Measurements from ENCODE around the gene TACR2. TPM values are rescaled to one million over a fixed set of nuclear protein-coding genes. Genes with fewer than 3 reads are reported as not detected.

TACR2 gene
- polyA plus RNA-seq, 3 donors, result 0.19 to 0.23 (median 0.20) TPM

DNA sequence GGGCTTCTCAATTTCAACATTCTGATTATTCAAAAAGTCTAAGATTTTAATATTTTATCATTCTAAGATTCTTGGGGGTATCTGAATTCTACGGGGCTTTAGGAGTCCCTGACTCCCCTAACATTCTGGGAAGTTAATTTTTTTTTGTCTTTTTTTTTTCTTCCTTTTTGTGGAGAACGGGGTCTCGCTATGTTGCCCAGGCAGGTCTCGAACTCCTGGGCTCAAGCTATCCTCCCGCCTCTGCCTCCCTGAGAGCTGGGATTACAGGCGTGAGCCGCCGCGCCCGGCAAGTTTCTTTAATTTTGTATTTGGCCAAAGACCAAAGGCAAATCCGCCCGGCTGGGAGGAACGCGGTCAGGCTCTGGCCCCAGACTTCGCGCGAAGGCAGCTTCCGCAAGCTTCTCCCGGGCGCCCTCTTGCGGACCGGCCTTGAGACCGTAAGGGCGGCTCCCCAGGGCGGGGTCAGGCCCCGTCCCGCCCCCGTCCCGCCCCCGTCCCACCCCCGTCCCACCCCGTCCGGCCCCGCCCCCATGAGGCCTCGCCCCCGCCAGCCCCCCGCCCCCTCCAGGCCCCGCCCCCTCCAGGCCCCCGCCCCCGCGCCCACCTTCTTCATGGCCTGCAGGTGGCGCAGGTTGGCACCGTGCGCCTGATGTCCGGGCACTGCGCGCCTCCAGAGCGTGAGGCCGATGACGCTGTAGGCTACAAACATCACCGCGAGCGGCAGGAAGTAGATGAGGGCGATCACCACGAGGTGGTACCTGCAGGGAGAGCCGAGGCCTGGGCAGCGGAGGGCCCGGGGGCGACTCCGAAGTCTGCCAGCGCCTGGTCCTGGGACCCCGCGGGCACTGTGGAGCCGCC, 8.2 kb downstream of the TACR2 start:
- intact Hi-C loops (cut with micrococcal nuclease), result loop anchor here (2.0 to 5.0 kb wide), 2 partner anchors 94 to 99 kb away; no protein-coding TSS in a partner anchor
- Histone ChIP-seq H3K4me1 (ENCODE audit: control insufficient read depth in 1 of 2, insufficient read depth in 2 of 2, low read length in 2 of 2) (peaks cover 20% of the 10 kb centered on the region in 2 donors), H3K27me3 (ENCODE audit: control insufficient read depth in 2 of 2, insufficient read depth in 2 of 2, low read length in 2 of 2) (no peaks in the 10 kb centered on the region)

More for the DNA sequence above, 8.2 kb downstream of the TACR2 start:
- Mint-ChIP-seq H3K9me3 (peaks cover 0 to 2% (median 0%) of the 10 kb centered on the region in 7 donors), H3K27ac (peak overlapping the region; percentile 56 to 88 (median 81)), H3K27me3 (ENCODE audit: low read depth in 3 of 3) (peaks cover 0 to 8% (median 4%) of the 10 kb centered on the region in 3 donors), H3K4me3 (peak overlapping the region; percentile 76 to 87), H3K36me3 (peaks cover 9 to 12% of the 10 kb centered on the region in 2 donors), H3K4me1 (peaks cover 22% of the 10 kb centered on the region)
- 2% methylated on average over 40 of the region's 64 CpGs for WGBS (ENCODE audit: insufficient coverage)
- peaks cover 2 to 21% of the 10 kb centered on the region in 2 donors for H3K36me3 ChIP-seq (replicated peaks in 1 of 2; ENCODE audit: control insufficient read depth in 1 of 2, insufficient read depth in 2 of 2, low read length in 2 of 2)
- H2AFZ ChIP-seq (ENCODE audit: insufficient read depth, low read depth, low read length, poor library complexity, severe bottlenecking), result peak overlapping the region; percentile 67
- H3K79me2 ChIP-seq (ENCODE audit: insufficient read depth, low read length), result no peaks in the 10 kb centered on the region
- H3K27ac ChIP-seq (ENCODE audit: low read depth in 1 of 2, low read length in 2 of 2), result peak overlapping the region; percentile 61 to 68
- peaks cover 10% of the 10 kb centered on the region for H4K20me1 ChIP-seq (ENCODE audit: insufficient read depth, low read length)
- TF ChIP-seq, protein P1, sequence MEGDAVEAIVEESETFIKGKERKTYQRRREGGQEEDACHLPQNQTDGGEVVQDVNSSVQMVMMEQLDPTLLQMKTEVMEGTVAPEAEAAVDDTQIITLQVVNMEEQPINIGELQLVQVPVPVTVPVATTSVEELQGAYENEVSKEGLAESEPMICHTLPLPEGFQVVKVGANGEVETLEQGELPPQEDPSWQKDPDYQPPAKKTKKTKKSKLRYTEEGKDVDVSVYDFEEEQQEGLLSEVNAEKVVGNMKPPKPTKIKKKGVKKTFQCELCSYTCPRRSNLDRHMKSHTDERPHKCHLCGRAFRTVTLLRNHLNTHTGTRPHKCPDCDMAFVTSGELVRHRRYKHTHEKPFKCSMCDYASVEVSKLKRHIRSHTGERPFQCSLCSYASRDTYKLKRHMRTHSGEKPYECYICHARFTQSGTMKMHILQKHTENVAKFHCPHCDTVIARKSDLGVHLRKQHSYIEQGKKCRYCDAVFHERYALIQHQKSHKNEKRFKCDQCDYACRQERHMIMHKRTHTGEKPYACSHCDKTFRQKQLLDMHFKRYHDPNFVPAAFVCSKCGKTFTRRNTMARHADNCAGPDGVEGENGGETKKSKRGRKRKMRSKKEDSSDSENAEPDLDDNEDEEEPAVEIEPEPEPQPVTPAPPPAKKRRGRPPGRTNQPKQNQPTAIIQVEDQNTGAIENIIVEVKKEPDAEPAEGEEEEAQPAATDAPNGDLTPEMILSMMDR (IDR thresholded peaks at IDR 0.05), result peak; percentile 91
- peak overlapping the region; percentile 31 to 69 (median 32) for H3K4me3 ChIP-seq (replicated peaks in 1 of 3; ENCODE audit: low read depth in 2 of 3, low read length in 3 of 3)
- no peaks in the 10 kb centered on the region for H3K9me3 ChIP-seq (replicated peaks in 1 of 2; ENCODE audit: control insufficient read depth in 1 of 2, insufficient read depth in 1 of 2, low read length in 2 of 2)
- H3K9ac ChIP-seq (ENCODE audit: insufficient read depth, low read length, poor library complexity, severe bottlenecking), result peak overlapping the region; percentile 60
- peak; percentile 86 to 95 (median 91) for DNase-seq
- peak overlapping the region; percentile 75 for H3K4me2 ChIP-seq (replicated peaks; ENCODE audit: extremely low read depth, low read length, poor library complexity, severe bottlenecking)
